ENCODE data around the gene RASGRP1.
"Not testable (repeated sequence)": the region's sequence is repeated elsewhere in the genome, so short reads cannot be mapped to it uniquely, and the experiment has no call there.

- TF ChIP-seq CTCF (IDR thresholded peaks at IDR 0.05); EZH2 (IDR thresholded peaks at IDR 0.05; ENCODE audit: borderline replicate concordance, insufficient read depth, low read depth, low read length, poor library complexity, severe bottlenecking): not testable (repeated sequence)
These were observed 21.4 kb upstream of the RASGRP1 start for GRCh38 chr15:38586005-38586404.

Measured in B cell (primary cell).